NCI-H128 (cell line): ENCODE results near the gene NIP7.
"Not testable (repeated sequence)": the region's sequence is repeated elsewhere in the genome, so short reads cannot be mapped to it uniquely, and the experiment has no call there.

Experiments used
- DNase-seq: peaks from one replicate; lab custom pipeline; 2025; ENCODE audit not compliant: unreplicated experiment; lab: John Stamatoyannopoulos, UW

Gene NIP7

DNA sequence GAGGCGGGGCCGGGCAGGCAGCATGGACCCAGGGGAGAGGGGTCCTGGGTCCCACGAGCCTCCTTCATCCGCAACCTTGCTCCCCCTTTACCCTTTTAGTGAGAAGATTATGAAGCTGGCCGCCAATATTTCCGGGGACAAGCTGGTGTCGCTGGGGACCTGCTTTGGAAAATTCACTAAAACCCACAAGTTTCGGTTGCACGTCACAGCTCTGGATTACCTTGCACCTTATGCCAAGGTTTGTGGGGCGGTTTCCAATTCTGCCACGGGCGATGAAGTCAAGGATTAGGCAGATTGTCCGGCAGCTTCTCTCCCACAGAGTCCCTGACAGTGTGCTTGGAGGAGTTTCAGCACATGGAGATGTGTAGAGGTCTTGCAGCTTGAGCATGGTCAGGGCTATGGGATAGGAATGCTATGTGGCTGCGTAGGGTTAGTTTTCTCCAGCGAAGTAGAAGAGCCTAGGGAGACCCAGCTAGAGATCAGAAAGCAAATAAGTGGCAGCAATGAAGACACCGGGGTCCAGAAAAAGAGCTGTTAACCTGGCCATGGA lies 598 bp downstream of the NIP7 start:
- DNase-seq, result no peak

DNA sequence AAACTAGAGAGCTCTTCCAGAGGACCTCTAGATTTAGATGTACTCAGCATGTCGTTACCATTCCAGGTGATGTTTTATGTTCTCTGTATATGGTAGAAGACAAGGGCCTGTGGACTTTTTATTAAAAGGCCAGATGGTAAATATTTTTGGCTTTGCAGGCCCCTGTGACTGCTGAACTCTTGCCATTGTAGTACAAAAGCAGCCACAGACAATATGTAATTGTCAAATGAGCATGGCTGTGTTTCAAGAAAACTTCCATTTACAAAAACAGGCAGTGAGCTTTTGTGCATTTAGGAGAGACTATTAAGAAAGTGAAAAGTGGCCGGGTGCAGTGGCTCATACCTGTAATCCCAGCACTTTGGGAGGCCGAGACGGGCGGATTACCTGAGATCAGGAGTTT lies 4.6 kb downstream of the NIP7 start:
- DNase-seq, result no peak

DNA sequence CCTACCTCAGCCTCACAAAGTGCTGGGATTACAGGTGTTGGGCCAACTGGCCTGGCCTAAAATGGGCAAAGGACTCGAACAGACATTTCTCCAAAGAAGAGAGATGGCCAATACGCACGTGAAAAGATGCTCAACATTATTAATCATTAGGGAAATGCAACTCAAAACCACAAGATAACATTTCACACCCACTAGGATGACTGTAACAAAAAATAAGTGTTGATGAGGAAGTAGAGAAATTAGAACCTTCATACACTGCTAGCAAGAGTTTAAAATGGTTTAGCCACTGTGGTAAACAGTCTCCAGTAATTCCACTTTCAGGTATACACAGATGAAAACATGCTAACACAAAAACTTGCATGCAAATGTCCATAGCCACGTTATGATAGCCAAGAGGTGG lies 6.4 kb downstream of the NIP7 start:
- no peak for DNase-seq

DNA sequence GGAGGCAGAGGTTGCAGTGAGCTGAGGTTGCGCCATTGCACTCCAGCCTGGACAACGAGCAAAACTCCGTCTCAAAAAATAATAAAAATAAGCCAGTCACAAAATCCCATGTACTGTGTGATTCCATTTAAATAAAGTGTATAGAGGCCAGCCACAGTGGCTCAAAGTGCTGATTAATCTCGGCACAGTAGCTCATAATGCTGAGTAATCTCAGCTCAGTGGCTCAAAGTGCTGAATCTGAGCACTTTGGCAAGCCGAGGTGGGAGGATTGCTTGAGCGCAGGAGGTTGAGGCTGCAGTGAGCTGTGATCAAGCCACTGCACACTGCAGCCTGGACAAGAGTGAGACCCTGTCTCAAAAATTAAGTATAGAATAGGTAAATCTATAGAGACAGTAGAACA lies 7.1 kb downstream of the NIP7 start:
- DNase-seq, result no peak

DNA sequence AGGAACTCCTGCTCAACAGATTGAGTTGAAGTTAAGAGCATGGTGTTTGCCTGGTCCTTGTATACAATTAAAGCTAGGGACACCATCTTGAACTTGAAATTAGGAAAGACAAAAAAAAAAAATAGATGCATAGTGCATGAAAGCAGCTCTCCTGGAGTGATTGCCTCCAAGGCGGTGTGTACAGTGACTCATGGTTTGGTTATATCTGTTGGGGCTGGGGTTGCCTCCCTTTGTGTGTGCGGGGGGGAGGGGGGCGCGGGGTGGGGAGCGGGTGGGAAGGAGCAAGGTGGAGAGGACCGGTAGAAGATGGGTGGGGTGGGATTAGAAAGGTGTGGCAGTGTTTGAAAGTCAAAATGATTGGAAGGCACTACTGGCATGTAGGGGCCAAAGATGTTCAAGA lies 8.7 kb downstream of the NIP7 start:
- no peak for DNase-seq

DNA sequence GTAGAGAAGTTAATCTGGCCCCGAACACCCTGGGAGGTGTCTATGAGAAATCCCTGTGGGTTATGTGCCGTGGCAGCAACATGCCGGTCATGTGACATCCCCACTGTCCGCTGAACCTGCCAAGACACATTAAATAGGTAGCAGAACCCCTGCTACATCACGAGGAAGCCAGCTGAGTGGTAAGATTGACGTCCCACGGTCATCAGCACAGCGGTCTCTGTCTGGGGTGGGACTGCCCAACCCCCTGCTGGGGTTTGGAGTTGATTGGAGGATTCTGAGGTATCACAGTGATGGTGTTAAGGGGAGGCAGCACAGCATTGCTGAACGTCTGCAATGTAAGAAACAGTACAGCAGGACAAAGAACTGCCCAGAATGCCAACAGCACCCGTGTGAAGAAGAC lies 10.0 kb downstream of the NIP7 start:
- DNase-seq, result no peak

DNA sequence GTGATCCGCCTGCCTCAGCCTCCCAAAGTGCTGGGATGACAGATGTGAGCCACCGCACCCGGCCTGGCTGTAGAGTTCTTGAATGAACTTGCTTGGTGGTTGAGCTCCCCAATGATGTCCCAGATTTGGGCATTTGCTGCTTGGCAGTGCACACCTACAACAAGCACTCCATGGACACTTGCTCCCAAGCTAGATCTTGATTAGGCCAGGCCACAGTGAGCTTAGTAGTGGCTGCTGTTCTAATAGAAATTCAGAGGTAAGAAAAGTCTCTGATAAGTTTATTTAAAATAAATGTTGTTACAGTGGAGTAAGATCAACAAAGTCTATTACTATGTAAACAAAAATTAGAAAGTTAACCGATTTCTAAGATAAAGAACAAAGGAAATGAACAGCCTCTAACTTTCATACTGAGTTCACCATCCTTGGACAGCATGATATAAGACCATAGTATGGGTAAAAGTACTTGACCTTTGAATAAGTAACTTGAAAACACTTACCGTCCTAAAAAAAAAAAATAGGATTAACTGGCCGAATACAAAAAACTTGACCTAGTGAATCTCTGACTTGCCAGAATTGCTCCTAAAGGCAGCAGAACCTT lies 11.1 kb downstream of the NIP7 start:
- no peak for DNase-seq

DNA sequence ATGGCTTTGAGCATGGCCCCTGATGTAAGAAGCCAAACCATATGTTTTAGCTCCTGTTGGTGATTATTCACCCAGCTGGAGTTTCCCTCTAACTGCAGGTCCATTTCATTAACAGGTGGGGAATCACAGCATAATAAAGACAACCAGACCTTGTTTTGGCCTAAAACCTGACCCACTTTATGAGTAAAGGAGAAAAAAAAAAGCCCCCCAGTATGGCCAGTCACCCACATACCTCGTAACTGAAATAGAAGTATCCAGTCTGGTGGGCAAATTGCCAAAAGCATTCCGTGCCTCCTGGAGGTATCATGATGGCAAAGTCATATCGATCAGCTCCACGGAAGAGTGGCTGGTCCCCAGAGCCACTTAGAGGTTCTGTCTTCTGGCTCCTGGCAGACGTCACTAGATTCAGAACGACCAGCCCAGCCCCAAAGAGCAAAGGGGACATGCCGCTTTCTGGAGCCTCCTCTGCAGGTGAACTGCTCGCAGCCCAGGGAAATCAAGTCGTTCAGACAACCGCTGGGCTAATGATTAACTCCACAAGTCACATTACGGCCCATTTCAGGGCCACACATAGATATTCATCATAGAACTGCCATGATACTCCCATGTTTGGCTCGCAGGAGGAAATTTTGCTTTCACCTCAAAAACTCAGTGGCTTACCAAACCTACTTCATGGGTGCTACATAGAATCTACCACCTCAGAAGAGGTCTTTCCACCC lies 11.9 kb downstream of the NIP7 start, which contains the start of gene TMED6:
Gene TMED6, minus strand, starts transcription at position 478 of the 719 bp plus-strand sequence. Its CDS starts 33 bp downstream, at position 445.
- no peak for DNase-seq

DNA sequence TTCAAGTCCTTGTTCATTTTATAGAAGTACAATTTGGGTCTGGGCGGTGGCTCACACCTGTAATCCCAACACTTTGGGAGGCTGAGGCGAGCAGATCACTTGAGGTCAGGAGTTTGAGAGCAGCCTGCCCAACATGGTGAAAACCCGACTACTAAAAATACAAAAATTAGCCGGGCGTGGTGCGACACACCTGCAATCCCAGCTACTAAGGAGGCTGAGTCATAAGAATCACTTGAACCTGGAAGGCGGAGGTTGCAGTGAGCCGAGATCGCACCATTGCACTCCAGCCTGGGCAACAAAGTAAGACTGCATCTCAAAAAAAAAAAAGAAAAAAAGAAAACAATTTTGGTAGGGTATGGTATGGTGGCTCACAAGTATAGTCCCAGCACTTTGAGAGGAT lies 20.5 kb downstream of the NIP7 start:
- not testable (repeated sequence) for DNase-seq

DNA sequence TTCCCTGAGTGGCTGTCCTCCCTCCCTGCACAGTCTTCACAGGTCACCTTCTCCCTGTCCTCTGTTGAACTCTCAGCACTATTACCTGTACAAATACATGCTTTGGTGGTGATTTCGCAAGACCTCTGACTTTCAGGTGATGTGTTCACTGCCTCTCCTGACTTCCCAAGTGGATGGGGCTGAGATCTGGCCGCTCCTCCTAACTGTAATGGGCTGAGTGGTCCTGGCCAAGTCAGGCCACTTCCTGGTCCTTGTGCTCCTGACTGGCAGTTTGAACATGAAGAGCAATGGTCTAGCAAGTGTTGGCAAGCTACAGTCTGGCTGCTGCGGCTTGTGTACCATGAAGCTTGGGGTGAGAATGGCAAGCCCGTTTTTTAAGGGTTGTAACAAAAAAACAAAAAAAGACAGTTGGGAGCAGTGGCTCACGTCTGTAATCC lies 23.7 kb downstream of the NIP7 start:
- no peak for DNase-seq

DNA sequence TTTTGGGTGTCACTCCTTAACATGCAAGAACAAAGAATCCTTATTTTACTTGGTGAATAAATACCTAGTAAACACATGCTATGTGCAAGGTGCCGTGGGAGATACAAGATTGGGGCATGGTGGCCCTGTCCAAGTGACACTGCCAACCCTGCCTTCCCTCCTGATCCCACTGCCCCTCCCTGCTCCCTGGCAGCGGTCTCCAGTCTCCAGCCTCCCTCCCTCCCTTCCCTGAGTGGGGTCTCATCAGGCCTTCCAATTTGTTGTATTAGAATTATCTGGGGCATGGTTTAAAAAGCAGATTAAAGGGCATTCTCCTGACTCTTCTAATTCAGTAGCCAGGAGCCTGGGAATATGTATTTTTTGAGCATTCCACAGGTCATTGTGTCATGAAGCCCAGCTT lies 24.5 kb downstream of the NIP7 start:
- DNase-seq, result no peak

DNA sequence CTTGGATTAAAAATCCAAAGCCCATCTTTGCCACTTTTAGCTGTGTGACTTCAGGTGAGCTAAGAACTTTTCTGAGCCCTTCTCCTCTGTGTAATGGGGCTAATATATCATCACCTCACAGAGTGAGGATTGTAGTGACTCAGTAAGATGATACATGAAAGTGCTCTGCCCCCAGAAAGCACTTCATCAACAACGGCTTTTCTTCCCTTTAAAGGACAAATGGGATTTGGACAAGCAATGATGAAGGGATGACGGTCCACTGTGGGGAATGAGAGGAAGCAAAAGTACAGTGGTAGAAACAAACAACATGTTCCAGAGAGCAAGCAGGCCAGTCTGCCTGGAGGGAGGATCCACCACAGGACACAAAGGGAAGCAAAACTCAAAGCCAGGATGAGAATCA lies 26.3 kb downstream of the NIP7 start:
- DNase-seq, result no peak

DNA sequence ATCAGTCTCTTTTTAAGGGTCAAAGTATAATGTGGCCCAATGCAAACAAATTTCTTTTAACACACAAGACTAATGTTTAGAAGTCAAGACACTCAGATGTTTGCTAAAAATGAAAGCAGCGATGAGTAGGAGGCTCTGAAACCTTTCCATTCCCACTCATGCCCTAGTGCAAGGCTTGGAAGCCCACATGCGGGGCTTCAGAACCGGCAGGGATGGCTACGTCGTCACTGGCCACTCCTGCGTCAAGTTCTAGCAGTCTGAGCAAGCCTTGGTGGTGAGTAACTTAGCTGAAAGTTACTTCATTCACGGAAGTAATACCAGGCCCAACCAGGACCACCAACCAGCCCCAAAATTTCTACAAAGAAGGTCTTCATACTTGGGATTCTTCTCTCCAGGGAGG lies 26.9 kb downstream of the NIP7 start:
- DNase-seq, result no peak

DNA sequence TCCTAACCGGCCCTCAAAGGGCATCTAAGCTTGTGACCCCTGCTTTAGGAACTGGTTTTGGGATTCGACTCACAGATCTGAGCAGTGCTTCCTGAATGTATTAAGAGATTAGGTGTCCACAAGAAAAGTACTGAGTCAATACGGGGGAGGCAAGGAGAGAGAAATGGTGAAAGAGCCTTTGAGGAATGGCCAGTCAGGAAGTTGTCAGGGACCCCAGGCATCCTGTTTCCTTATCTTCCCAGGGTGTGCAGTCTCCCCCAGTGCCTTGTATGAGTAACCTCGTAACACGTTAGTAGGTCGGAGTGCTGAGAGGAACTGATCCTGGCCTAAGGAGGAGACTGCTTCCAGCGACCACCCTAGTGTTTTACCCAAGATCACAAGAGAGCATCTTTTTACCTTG lies 28.4 kb downstream of the NIP7 start:
- DNase-seq, result no peak

DNA sequence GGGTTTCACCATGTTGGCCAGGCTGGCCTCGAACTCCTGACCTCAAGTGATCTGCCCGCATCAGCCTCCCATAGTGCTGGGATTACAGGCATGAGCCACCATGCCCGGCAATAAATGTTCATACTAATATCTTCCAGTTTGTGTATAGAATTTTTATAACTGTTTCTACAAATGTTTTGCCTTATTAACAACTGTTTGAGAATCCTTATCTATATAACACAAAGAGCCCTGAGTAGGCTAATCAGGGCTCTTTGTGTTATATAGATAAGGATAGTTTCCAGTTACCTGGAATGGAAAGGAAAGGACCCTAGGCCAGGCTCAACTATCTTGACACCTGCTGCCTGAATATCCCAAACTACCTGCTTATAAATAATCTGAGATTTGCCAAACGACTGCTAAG lies 29.3 kb downstream of the NIP7 start:
- DNase-seq, result no peak

DNA sequence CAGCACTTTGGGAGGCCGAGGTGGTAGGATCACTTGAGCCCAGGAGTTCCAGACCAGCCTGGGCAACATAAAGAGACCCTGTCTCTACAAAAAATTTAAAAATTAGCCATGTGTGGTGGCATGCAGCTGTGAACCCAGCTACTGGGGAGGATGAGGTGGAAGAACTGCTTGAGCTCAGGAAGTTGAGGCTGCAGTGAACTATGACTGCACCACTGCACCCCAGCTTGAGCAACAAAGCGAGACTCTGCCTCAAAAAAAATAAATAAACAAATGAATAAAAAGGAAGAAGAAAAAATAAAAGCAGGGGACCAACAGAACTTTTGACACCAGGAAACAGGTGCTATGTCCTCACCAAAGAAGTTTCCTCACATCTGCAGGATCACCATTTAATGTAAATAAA lies 32.0 kb downstream of the NIP7 start:
- DNase-seq, result no peak

DNA sequence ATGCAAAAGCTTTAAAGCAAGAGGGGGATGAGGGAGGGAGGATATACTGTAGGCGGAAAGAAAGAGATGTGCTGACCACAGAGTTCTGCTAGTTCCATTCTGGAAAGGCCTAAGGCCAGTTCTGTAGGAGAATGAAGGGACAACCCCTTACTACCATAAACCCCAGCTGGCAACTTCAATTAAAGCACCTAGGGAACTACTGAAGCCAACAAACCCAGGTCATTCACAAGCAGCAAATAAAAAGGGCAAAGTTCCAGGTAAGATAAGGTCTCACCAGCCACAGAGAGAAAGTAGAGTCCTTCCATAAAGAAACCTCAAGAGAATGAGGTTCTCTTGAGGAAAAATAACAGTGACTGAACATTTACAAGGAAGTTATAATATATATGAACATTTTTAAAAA lies 33.4 kb downstream of the NIP7 start:
- DNase-seq, result no peak

DNA sequence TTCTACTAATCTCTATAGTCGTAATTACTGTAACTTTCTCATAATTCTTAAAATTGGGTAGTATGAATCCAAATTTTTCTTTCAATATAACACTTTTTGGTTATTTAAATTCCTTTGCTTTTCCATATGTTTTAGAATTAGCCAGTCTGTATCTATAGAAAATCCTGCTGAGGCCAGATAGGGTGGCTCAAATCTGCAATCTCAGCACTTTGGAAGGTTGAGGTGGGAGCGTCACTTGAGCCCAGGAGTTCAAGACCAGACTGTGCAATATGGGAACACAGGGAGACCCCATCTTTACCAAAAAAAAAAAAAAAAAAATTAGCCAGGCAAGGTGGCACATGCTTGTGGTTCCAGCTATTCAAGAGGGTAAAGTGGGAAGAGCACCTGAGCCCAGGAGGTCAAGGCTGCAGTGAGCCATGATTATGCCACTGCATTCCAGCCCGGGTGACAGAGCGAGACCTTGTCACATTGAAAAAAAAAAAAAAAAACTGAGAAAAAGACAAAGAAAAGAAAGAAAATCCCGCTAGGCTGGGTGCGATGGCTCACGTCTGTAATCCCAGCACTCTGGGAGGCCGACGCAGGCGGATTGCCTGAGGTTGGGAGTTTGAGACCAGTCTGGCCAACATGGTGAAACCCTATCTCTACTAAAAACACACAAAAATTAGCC lies 37.0 kb downstream of the NIP7 start:
- DNase-seq, result no peak

DNA sequence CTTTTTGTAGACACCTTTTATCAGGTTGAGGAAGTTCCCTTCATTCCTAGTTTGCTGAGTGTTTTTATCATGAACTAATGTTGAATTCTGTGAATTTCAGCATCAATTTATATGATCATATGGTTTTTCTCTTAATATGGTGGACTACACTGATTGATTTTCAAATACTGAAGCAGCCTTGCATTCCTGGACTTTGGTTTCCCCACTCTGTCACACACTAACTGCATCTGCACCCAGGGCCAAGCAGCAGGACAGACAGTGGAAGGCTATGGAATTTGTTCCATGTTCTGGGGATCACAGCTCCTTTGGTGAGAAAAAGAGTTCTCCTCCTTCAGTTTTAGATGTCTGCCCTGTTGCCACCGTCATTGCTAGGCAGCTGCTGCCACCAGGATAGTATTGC lies 38.5 kb downstream of the NIP7 start:
- DNase-seq, result no peak

DNA sequence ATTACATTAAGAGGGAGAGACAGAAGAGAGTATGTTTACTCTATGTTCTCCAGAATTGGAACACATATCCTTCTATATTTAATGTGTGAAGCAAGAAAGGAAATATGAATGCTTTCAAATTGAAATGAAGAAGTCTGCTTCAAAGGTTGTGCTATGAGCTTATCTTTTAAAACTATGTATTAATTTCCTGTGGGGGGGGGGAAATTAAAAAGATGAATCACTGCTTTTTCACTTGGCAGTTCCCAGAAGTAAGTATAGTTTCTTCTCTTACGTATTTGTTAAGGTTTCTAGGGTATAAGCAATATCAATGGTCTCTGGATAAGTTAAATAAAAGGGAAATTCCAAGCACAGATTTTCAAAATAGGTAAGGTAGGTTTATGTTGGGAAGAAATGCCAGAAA lies 39.2 kb downstream of the NIP7 start:
- no peak for DNase-seq

DNA sequence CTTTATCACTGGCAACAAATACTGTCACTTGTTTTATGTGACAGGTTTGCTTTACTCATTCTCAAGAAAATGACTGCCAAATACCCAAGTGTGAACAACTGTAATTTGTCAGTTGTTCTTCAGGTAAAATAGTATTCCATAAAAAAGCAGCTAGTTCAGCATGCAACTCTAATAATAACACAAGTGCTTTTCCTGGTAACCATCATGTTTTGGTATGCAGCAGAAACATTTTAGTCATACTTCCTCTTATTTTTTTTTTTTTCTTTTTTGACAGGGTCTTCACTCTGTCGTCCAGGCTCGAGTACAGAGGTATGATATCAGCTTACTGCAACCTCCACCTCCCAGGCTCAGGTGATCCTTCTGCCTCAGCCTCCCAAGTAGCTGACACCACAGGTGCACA lies 41.7 kb downstream of the NIP7 start:
- DNase-seq, result no peak

DNA sequence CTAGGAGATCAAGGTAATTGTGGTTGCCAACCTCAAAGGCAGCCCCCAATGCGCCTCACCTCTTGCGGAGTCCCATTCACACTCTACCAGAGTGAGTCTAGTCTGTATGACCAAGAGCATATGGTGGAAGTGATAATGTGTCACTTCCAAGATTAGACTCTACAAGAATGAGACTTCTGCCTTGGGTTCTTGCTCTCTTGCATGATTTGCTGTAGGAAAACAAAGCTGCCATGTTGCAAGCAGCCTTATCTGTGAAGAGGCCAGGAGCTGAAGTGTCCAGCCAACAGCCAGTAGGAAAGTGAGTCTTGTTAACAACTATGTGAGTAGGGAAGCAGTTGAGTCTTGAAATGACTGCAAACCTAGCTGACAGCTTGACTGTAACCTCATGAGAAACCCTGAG lies 42.8 kb downstream of the NIP7 start:
- no peak for DNase-seq
